GM21390 (cell line): ENCODE results near the gene TMEM207.
"Not testable (repeated sequence)": the region's sequence is repeated elsewhere in the genome, so short reads cannot be mapped to it uniquely, and the experiment has no call there.

Experiments
- ATAC-seq: cut with Tn5 transposase; IDR thresholded peaks from one replicate; pipeline ENCODE4 v1.9.1; 2021; ENCODE audit not compliant: unreplicated experiment

Gene TMEM207

GRCh38 chr3:190449801-190450200 is at the start of gene TMEM207:
Gene TMEM207, minus strand, starts transcription at chr3:190449901. Its CDS starts 92 bp downstream, at chr3:190449809.
- ATAC-seq: no peak

GRCh38 chr3:190499122-190499521 is 49.4 kb upstream of the TMEM207 start:
- ATAC-seq: no peak

GRCh38 chr3:190498293-190498692 is 48.6 kb upstream of the TMEM207 start:
- no peak for ATAC-seq

- no peak for ATAC-seq
Observed at GRCh38 chr3:190497811-190498210, 48.1 kb upstream of the TMEM207 start.

- ATAC-seq: no peak
Observed at GRCh38 chr3:190496859-190497258, 47.2 kb upstream of the TMEM207 start.

GRCh38 chr3:190495796-190496195 is 46.1 kb upstream of the TMEM207 start:
- no peak for ATAC-seq

- no peak for ATAC-seq
Observed at GRCh38 chr3:190495354-190495753, 45.7 kb upstream of the TMEM207 start.

- ATAC-seq: no peak
Observed at GRCh38 chr3:190494907-190495306, 45.2 kb upstream of the TMEM207 start.

GRCh38 chr3:190492966-190493365 is 43.3 kb upstream of the TMEM207 start:
- ATAC-seq: no peak

- no peak for ATAC-seq
Observed at GRCh38 chr3:190492129-190492528, 42.4 kb upstream of the TMEM207 start.

- no peak for ATAC-seq
Observed at GRCh38 chr3:190491533-190492054, 41.9 kb upstream of the TMEM207 start.

- ATAC-seq: no peak
Observed at GRCh38 chr3:190486908-190487607, 37.4 kb upstream of the TMEM207 start.

- ATAC-seq: no peak
Observed at GRCh38 chr3:190486533-190486864, 36.8 kb upstream of the TMEM207 start.

GRCh38 chr3:190485830-190486532 is 36.3 kb upstream of the TMEM207 start:
- ATAC-seq: no peak

- ATAC-seq: no peak
Observed at GRCh38 chr3:190481779-190482178, 32.1 kb upstream of the TMEM207 start.

- ATAC-seq: not testable (repeated sequence)
Observed at GRCh38 chr3:190473261-190473660, 23.6 kb upstream of the TMEM207 start.

GRCh38 chr3:190467922-190468321 is 18.2 kb upstream of the TMEM207 start:
- ATAC-seq: no peak

GRCh38 chr3:190458040-190458439 is 8.3 kb upstream of the TMEM207 start:
- no peak for ATAC-seq

GRCh38 chr3:190456770-190457169 is 7.1 kb upstream of the TMEM207 start:
- no peak for ATAC-seq

- ATAC-seq: no peak
Observed at GRCh38 chr3:190455828-190456227, 6.1 kb upstream of the TMEM207 start.

GRCh38 chr3:190448256-190448655 is 1.4 kb downstream of the TMEM207 start:
- ATAC-seq: no peak

- no peak for ATAC-seq
Observed at GRCh38 chr3:190446573-190447279, 3.0 kb downstream of the TMEM207 start.
